Measurements from ENCODE around the gene TBC1D9B.

GRCh38 chr5:179901462-179901861 is 6.2 kb downstream of the TBC1D9B start:
- no peak for TF ChIP-seq CTCF (IDR thresholded peaks at IDR 0.05)
- TF ChIP-seq POLR2A (IDR thresholded peaks at IDR 0.05): no peak

Data from heart left ventricle (tissue), 13 donors.